NCI-H1436 (cell line): Measurements from ENCODE around the gene GLB1L3.
"Not testable (repeated sequence)": the region's sequence is repeated elsewhere in the genome, so short reads cannot be mapped to it uniquely, and the experiment has no call there.

Experiments used
- DNase-seq: peaks from one replicate; lab custom pipeline; 2025; lab: John Stamatoyannopoulos, UW

Gene GLB1L3

DNA sequence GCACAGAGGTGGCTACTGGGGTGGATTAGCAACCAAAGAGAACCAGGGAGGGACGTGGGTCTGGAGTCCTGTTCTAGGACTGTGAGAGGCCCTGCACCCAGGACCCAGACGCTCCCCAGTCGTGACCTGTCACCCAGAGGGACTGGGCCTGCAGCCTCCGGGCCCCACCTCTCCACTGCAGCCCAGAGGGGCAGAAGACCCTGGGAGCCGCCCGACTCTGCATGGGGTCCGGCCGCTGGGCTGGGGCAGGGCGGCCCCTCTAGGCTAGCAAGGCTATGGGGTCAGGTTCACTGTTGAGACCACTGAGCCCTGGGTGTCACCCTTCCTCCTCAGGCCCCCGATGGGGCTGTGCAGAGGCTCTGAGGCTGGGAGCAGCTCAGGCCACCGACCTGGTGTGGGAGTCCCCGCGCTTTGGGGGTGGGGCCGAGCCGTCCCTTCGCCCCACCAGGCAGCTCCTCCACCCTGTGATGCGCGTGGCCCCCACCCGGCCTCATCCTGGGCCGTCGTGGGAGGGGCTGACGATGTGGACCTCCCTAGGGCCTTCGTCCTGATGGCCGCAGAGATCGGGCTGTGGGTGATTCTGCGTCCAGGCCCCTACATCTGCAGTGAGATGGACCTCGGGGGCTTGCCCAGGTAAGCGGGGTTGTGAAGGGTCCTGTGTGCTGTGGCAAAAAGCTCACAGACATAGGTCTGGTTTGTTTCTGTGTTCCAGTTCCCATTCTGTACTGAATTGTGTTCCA, 68.5 kb downstream of the GLB1L3 start:
- DNase-seq: not testable (repeated sequence)

DNA sequence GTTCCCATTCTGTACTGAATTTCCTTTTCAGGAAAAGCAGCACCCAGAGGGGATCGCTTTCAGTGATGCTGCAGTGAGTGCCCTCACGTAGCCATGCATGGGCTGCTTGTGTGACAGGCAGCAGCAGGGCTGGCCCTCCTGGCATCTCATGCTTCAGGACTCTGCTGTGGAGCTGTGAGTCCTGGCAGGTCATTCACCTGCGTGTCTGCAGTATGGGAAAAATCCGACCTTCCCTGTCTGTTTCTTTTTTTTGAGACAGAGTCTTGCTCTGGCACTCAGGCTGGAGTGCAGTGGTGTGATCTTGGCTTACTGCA, 69.0 kb downstream of the GLB1L3 start:
- DNase-seq: no peak

- peak; percentile 11 for DNase-seq
These were observed 70.2 kb downstream of the GLB1L3 start for GRCh38 chr11:134346101-134346975.

- DNase-seq: no peak
These were observed 70.8 kb downstream of the GLB1L3 start for GRCh38 chr11:134346976-134347350.

DNA sequence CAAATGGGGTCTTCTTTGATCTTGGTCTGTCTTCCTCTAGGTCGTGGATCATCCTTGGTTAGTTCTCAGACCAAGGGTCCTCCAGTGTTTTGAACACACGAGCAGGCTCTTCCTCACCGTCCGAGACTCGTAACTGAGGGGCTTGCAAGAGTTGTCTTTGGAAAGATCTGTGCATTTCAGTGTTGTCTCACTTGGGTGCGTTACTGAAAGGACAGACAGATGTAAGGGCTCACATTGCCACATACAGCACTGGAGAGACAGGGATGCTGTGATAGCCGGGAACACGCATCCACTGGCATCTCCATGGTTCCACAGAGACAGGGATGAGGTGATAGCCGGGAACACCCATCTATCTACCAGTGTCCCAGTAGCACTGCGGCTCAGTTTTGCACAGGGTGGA, 71.3 kb downstream of the GLB1L3 start:
- no peak for DNase-seq

DNA sequence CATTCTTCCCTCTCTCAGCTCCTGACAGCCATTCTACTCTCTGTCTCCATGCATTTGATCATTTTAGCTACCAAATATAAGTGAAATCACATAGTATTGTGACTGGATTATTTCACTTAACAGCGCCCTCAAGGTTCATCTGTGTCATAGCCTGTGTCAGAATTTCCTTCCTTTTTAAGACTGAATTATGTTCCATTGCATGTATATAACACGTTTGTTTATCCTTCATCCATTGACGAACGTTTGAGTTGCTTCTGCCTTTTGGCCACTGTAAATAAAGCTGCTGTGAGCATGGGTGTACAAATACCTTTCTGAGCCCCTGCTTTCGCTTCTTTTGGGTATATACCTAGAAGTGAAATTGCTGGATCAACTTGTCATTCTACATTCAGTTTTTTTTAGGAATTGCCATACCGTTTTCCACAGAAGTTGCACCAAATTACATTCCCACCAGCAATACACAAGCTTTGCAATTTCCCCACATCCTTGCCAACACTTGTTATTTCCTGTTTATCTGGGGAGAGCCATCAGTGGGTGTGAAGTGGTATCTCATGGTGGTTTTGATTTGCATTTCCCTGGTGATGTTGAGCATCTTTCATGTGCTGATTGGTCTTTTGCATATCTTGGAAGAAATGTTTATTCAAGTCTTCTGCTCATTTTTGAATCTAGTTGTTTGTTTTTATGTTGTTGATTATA, 73.1 kb downstream of the GLB1L3 start:
- no peak for DNase-seq

DNA sequence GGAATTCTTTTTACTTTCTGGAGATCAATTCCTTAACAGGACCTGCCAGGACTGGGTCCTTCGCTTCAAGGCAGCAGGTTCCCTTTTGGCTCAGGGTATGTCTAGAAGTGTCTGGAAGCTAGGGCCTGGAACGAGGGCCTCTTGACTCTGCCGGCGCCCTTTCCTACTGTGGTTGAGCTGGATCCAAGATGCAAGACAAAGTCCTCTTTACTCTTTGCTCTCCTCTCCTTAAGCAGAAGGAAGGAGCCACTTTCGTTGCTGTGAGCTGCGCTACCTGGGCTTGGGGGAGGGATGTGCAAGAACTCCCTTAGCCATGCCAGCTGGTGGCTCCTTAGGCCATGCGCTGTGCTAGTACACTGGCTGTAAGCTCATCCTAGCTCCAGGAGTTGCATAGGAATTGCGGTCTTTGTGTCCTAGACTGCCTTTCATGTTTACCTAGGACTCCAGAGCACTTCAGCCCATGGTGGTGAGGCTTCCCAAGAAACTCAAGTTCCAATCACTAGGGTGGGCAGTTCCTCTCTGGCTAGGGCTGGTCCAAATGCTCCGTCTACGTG, 73.7 kb downstream of the GLB1L3 start:
- no peak for DNase-seq

DNA sequence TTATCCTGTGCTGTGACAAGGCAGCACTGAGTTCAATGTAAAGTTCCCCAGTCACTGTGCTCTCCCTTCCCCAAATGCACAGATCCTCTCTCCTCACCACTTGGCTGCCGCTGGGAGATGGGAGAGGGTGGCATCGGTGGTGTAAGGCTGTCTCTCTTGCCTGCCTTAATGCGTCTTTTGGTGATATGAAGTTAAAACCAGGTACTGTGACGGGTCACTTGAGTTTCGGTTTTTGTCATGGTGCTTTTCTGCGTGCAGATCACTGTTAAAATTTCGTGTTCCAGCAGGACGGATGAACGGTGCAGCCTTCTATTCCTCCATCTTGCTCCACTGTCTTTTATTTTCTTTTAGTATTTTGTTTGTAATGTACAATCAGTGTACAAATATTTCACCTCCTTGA, 74.2 kb downstream of the GLB1L3 start:
- DNase-seq: no peak

- DNase-seq: no peak
These were observed 75.9 kb downstream of the GLB1L3 start for GRCh38 chr11:134352111-134352510.

DNA sequence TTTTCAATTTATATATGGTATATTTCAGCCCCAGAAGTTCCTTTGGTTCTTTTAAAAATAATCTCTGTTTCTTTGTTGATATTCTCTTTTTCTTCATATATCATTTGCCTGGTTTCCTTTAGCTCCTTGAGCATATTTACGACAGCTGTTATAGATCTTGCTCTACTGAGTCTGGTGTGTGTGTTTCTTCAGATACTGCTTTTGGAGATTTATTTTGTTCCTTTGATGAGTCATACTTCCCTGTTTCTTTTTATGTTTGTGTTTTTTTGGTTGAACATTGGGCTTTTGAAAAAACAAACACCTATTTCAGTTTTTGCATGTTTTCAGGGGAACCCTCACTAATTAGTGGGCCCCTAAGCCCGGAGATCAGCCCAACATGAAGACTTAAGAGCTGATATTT, 79.0 kb downstream of the GLB1L3 start:
- no peak for DNase-seq

DNA sequence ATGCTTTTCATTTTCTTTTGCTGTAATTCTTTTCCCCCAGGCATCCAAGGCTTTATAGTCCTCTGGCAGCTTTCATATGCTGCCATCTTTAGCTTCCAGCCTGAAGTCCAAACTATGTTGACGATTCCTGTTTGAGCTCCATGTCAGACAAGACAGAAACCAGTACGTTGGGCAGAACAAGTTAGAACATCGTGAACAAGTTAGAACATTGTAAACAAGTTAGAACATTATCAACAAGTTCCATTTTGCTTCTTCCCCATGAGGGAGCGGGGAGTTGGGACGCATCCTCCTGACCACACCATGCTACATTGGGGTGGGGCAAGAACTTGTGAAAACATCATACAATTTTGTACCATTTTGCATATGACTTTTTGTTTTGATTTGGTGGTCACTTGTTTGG, 79.5 kb downstream of the GLB1L3 start:
- no peak for DNase-seq

GRCh38 chr11:134356656-134357544, 80.7 kb downstream of the GLB1L3 start:
- no peak for DNase-seq

GRCh38 chr11:134357545-134357839, 81.3 kb downstream of the GLB1L3 start:
- peak; percentile 55 for DNase-seq

GRCh38 chr11:134358165-134358855, 82.1 kb downstream of the GLB1L3 start:
- no peak for DNase-seq

DNA sequence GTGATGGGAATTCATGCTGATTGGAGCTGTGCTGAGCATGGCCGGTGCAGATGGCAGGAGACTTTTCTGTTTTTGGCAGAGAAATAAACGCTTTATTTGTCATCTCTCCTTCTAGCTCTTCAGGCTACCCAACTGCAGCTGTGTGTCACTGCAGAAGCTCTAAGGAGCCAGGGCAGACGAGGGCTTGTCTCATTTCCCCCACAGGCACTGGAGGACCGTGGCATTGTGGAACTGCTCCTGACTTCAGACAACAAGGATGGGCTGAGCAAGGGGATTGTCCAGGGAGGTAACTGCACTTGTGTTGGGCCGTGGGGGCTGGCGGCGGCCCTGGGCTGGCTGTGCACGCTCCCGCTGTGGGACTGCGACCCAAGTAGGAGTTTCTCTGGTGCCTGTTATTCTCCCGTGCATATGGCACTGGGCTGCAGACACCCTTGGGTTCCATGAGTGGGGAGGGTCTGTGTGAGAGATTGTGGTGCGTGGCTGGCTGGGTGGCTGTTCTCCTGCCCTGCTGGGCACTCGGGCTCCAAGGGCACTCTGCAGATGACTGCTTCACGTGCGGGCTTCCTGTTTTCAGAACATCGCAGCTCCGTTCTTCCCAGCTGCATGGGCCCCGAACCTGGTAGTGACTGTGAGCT, 82.8 kb downstream of the GLB1L3 start:
- DNase-seq: no peak

DNA sequence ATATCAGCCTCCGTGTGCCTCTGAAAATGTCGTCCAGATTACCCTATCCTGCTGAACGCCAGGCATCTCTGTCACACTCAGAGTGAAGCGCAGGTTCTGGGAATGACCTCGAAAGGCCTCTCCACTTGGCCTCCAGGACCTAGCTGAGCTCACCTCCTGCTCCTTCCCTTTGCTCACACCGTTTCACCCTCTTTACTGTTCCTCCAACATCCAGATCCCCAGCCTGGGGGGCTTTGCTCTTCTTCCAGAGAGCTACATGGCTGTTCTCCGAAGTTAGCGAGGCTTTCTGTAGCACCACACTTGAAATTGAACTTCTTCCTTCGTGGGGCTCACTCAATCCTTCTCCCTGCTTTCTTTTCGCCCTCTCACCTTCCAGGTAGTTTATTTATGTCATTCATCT, 83.5 kb downstream of the GLB1L3 start:
- DNase-seq: no peak

- no peak for DNase-seq
These were observed 84.1 kb downstream of the GLB1L3 start for GRCh38 chr11:134360050-134360835.

DNA sequence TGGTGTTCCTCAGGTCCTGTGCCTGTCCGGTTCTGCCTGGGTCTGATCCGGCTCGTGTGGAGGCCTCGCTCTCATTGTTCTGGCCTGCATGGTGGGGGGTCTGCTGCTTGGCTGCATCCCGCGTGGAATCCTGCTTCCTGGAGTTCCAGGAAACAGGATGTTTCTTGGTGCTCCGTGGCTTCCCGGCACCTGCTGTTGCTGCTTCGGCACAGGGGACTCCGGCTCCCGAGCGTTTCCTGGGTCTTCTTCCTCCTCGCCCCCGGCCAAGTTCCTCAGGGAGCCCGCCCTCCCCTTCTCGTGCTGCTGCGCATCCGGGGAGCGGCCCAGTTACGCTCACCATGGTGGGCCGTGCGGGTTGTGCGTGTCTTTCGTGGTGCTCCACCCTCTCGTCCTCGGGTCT, 85.5 kb downstream of the GLB1L3 start:
- no peak for DNase-seq

DNA sequence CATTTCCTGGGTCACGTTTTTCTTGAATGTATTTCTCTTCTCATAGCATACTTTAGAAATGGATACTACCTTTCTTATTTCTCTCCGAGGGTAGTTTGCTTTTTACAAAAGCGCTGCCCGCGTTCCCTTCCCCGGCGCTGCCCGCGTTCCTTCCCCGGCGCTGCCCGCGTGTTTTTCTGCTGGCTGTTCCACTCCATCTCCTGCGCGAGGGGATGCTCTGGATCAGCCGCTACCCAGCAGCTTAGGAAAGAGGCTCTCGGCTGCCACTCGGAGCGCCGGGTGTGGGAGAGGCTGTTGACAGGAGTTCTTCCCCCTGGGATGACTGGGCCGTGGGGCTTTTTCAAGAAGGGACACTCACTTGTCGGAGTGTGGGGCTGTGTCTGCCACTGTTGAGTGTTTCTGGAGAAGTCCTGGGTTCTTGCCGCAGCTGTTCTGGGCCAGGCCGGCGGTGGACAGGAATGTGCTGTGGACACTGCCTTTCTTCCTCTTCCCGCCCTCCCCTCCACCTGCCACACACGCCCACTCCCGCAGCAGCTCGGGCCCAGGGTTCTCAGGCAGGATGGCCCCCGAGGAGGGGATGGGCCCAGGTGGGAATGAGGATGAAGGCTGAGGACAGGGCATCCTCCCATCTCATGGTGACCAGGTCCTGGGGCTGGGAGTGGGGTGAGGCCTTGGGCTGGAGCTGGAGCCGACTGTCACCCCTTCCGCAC, 86.2 kb downstream of the GLB1L3 start:
- DNase-seq: no peak
